PC-3 (cell line): Measurements from ENCODE around the gene EML3. TPM values are rescaled to one million over a fixed set of nuclear protein-coding genes. Genes with fewer than 3 reads are reported as not detected.
"Not testable (repeated sequence)": the region's sequence is repeated elsewhere in the genome, so short reads cannot be mapped to it uniquely, and the experiment has no call there.

ENCODE experiments used
- ATAC-seq: fragments of 200-7000 bp; cut with Tn5 transposase; 2 replicates; pipeline ENCODE4 v1.9.1; 2020; ENCODE audit warnings: mild to moderate bottlenecking, moderate library complexity
- BruUV-seq: library from RNA; stranded (reverse); fragments of 400-500 nt; replicated peaks from 2 replicates; lab custom pipeline; 2021; lab: Mats Ljungman, UMichigan
- CTCF ChIA-PET: fragments of 300-600 bp; sonication (Branson Sonifier 250); formaldehyde crosslinking; loops from one replicate; lab custom pipeline; 2022; ENCODE audit warnings: antibody characterized with exemption; lab: Charles Lee
- POLR2A ChIA-PET: fragments of 300-600 bp; sonication (Branson Sonifier 250); formaldehyde crosslinking; loops from one replicate; lab custom pipeline; 2022; ENCODE audit warnings: antibody characterized with exemption; ENCODE audit not compliant: unreplicated experiment; lab: Charles Lee
- DNase-seq: peaks from one replicate; pipeline ENCODE4 v3.0.0-alpha.2; 2015
- H2AFZ ChIP-seq: fragments of 300-600 bp; sonication (generic); 2 replicates; pipeline ENCODE4 v1.6.0; 2016; ENCODE audit warnings: antibody characterized with exemption, low read length
- H3F3A ChIP-seq: fragments of 300-600 bp; sonication (generic); one replicate; pipeline ENCODE4 v1.6.0; 2017; ENCODE audit warnings: antibody characterized with exemption, low read length, control low read depth, mild to moderate bottlenecking; ENCODE audit not compliant: unreplicated experiment
- H3K27ac ChIP-seq: fragments of 300-600 bp; sonication (generic); 2 replicates; pipeline ENCODE4 v1.5.1; 2016; ENCODE audit warnings: mild to moderate bottlenecking, low read length
- H3K27me3 ChIP-seq: fragments of 300-600 bp; sonication (generic); 2 replicates; pipeline ENCODE4 v1.6.1; 2016; ENCODE audit warnings: low read length, mixed read lengths
- H3K36me3 ChIP-seq: fragments of 300-600 bp; sonication (generic); 2 replicates; pipeline ENCODE4 v1.6.1; 2016; ENCODE audit warnings: low read depth, mixed run types, low read length, mixed read lengths
- H3K4me1 ChIP-seq: fragments of 300-600 bp; sonication (generic); 2 replicates; pipeline ENCODE4 v1.5.1; 2016; ENCODE audit warnings: low read length; ENCODE audit not compliant: insufficient read depth
- H3K4me2 ChIP-seq: fragments of 300-600 bp; sonication (generic); 2 replicates; pipeline ENCODE4 v1.6.0; 2016; ENCODE audit warnings: low read length
- H3K4me3 ChIP-seq: fragments of 300-600 bp; sonication (generic); 2 replicates; pipeline ENCODE4 v1.5.1; 2016; ENCODE audit warnings: mild to moderate bottlenecking, low read length, mixed read lengths
- H3K79me2 ChIP-seq: fragments of 300-600 bp; sonication (generic); 2 replicates; pipeline ENCODE4 v1.6.1; 2017; ENCODE audit warnings: low read length, mixed read lengths
- H3K9ac ChIP-seq: fragments of 300-600 bp; sonication (generic); 2 replicates; pipeline ENCODE4 v1.6.0; 2016; ENCODE audit warnings: mild to moderate bottlenecking, low read length
- H3K9me2 ChIP-seq: fragments of 300-600 bp; sonication (generic); replicated peaks from 2 replicates; pipeline ENCODE4 v1.6.1; 2016; ENCODE audit warnings: mixed run types, low read length, mixed read lengths
- H3K9me3 ChIP-seq: fragments of 300-600 bp; sonication (generic); 2 replicates; pipeline ENCODE4 v1.6.1; 2016; ENCODE audit warnings: low read length, mixed read lengths
- H4K20me1 ChIP-seq: fragments of 300-600 bp; sonication (generic); 2 replicates; pipeline ENCODE4 v1.6.1; 2016; ENCODE audit warnings: low read length, mixed read lengths
- EZH2 ChIP-seq: fragments of 300-600 bp; sonication (generic); IDR thresholded peaks from one replicate; pipeline ENCODE4 v1.6.1; 2017; ENCODE audit warnings: antibody characterized with exemption, mild to moderate bottlenecking, low read length; ENCODE audit not compliant: unreplicated experiment
- EZH2phosphoT487 ChIP-seq: fragments of 300-600 bp; sonication (generic); IDR thresholded peaks from 2 replicates; pipeline ENCODE4 v1.6.1; 2018; ENCODE audit warnings: mild to moderate bottlenecking, antibody characterized with exemption, low read length, borderline replicate concordance
- intact Hi-C: fragments of 100-400 bp; cut with micrococcal nuclease; formaldehyde crosslinking; loops from 2 replicates; pipeline ENCODE4 v1.9.0; 2023
- total RNA-seq: library from RNA; depleted of rRNA; stranded (reverse); fragments of >200 nt; gene quantifications from 2 replicates; pipeline ENCODE4 v1.2.3, GENCODE V29; 2014
- TF ChIP-seq, protein P1 (sequence below): fragments of 300-600 bp; sonication (generic); conservative IDR thresholded peaks from 2 replicates; pipeline ENCODE4 v1.5.1; 2017; ENCODE audit warnings: antibody characterized with exemption, low read depth, mild to moderate bottlenecking, low read length

Gene EML3
- total RNA-seq, 1 experiment from 2014 or later, result 32.8 TPM

DNA sequence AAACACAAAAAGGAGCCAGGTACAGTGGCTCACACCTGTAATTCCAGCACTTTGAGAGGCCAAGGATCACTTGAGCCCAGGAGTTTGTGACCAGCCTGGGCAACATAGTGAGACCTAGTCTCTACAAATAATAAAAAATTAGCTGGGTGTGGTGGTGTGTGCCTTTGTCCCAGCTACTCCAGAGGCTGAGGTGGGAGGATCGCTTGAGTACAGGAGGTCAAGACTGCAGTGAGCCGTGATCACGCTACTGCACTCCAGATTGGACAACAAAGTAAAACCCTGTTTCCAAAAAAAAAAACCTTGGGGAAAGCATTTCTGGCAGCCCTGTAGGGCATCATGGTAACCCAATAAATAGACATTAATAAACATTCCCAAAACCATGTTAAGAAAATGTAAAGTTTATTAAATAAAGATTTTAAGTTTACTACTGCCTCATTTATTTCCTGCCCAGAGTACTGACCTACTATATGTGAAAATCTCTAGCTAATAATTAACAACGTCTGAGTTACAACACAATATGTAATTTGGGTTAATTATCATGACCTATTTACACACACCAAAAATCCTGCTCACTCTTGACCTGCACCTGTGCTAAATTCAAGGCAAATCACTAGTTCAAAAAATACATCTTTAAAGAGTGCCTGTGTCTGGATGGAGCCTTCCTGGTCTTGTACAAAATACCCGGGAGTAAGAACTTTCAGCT is 47.3 kb downstream of the EML3 start:
- DNase-seq (no peak), ATAC-seq (no peak)
- Histone ChIP-seq H3K79me2 (peaks cover 70% of the 10 kb centered on the region), H3K9me2 (no peaks in the 10 kb centered on the region), H3F3A (peaks cover 16% of the 10 kb centered on the region), H3K36me3 (peaks cover 67% of the 10 kb centered on the region), H3K9me3 (no peaks in the 10 kb centered on the region), H2AFZ (no peak overlapping the region), H3K9ac (no peak overlapping the region), H3K4me1 (peaks cover 25% of the 10 kb centered on the region), H3K27me3 (no peaks in the 10 kb centered on the region), H3K4me3 (no peak overlapping the region), H3K4me2 (no peak overlapping the region), H3K27ac (no peak overlapping the region), H4K20me1 (peaks cover 42% of the 10 kb centered on the region)
- POLR2A ChIA-PET, result interaction anchor here (0.5 to 0.6 kb wide), 2 partner anchors 12 to 26 kb away, joined by 3 read pairs; no protein-coding TSS in a partner anchor
- intact Hi-C loops, result no loop called here
- TF ChIP-seq, protein P1, sequence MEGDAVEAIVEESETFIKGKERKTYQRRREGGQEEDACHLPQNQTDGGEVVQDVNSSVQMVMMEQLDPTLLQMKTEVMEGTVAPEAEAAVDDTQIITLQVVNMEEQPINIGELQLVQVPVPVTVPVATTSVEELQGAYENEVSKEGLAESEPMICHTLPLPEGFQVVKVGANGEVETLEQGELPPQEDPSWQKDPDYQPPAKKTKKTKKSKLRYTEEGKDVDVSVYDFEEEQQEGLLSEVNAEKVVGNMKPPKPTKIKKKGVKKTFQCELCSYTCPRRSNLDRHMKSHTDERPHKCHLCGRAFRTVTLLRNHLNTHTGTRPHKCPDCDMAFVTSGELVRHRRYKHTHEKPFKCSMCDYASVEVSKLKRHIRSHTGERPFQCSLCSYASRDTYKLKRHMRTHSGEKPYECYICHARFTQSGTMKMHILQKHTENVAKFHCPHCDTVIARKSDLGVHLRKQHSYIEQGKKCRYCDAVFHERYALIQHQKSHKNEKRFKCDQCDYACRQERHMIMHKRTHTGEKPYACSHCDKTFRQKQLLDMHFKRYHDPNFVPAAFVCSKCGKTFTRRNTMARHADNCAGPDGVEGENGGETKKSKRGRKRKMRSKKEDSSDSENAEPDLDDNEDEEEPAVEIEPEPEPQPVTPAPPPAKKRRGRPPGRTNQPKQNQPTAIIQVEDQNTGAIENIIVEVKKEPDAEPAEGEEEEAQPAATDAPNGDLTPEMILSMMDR, result no peak
- no peak for TF ChIP-seq EZH2
- TF ChIP-seq EZH2phosphoT487, result no peak
- CTCF ChIA-PET, result no interaction called here
- no TSS peak for BruUV-seq

DNA sequence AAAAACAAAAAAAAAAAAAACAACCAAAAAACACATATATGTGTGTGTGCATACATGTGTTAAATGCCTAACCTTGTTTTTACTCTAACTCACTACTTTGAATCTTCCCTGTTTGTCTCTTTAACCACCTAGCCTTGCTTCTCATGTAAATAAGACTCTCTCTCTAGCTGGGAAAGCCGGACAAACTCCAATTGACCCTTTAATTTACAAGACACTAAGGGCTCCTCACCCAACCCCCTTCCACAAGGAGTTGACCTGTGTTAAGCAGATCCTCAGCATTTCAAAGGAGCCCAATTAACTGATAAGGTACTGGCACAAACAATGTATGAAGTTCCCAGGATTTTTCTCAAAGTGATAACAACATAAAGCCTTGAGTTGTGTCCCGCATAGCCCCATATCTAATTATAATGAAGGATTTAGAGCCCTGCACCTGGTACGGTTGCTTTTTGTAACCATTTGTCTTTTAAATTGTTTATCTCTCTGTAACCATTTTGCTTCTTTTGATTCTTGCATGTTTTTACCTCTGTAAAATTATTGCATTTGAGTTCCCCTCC is 50.8 kb downstream of the EML3 start:
- ATAC-seq, H3K27ac ChIP-seq, H3K9ac ChIP-seq, BruUV-seq, H3K27me3 ChIP-seq, H3K9me3 ChIP-seq, H2AFZ ChIP-seq, H3K4me2 ChIP-seq, H3K4me3 ChIP-seq, H3K9me2 ChIP-seq, intact Hi-C loops, CTCF ChIA-PET, DNase-seq: not testable (repeated sequence)
- POLR2A ChIA-PET, result interaction anchor here (0.7 to 1.7 kb wide), 2 partner anchors 12 to 92 kb away, joined by 5 to 17 read pairs; partner anchors contain the start of gene EEF1G
- Histone ChIP-seq H3K36me3 (peaks cover 59% of the 10 kb centered on the region), H3K79me2 (peaks cover 54% of the 10 kb centered on the region), H3F3A (peaks cover 16% of the 10 kb centered on the region), H4K20me1 (peaks cover 24% of the 10 kb centered on the region), H3K4me1 (peaks cover 60% of the 10 kb centered on the region)

DNA sequence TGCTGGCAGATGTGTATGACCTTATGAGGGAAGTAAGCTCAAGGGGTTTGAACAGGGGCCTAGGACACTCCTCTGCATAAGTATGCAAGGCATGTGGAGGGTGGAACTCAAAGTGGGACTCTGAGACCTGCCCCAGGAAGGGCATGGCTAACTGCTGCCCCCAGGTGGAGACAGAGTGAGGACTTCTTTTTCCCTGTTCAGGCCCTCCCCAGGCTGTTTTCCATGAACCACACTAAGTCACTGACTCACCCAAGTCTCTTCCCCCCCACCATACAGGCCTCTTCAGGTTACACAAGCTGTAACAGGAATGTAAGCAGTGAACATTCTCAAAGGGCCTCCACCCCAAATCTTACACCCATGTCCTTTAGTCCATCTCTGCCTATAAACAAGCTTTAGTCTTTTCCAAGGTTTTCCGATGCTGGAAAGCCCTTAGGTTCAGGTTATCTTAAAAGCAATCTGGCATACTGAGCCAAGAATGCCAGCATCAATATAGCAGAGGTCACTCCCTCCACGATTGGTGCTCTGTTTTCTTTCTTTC is 51.9 kb downstream of the EML3 start:
- intact Hi-C loops, result loop anchor here (1.0 kb wide), 5 partner anchors 14 to 165 kb away; partner anchors contain the start of genes AHNAK and TUT1
- peaks cover 43% of the 10 kb centered on the region for H3K79me2 ChIP-seq

DNA sequence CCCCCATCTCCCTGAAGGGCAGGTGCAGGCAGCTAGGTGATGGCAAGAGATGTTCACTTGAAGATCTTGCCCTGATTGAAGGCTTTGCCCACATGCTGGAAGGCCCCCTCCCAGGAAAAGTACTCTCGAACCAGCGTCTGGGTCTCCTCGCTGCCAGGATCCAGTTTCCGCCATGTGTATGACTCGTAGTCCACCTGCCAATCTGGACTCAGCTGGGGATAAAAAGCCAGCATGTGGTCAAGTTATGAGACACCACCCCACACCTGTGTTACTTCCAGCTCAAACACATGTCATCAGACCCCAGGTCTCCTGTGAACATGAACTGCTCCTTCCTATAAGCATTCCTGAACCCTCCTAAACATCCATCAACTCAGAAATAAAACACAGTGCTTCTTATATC is 52.9 kb downstream of the EML3 start:
- not testable (repeated sequence) for H3K9me2 ChIP-seq, H3K27me3 ChIP-seq, H3K9me3 ChIP-seq, ATAC-seq, H4K20me1 ChIP-seq, H3K9ac ChIP-seq, BruUV-seq, H3K4me3 ChIP-seq, H2AFZ ChIP-seq
- Histone ChIP-seq H3F3A (peaks cover 12% of the 10 kb centered on the region), H3K4me2 (peak overlapping the region; percentile 15; the same call in 1 of the 2 replicates), H3K4me1 (peaks cover 81% of the 10 kb centered on the region), H3K36me3 (peaks cover 40% of the 10 kb centered on the region), H3K79me2 (peaks cover 38% of the 10 kb centered on the region), H3K27ac (peak overlapping the region; percentile 47)
- intact Hi-C loops, result loop anchor here (1.0 to 10.0 kb wide), 6 partner anchors 13 to 585 kb away; partner anchors contain the start of genes AHNAK and TUT1
- CTCF ChIA-PET, result interaction anchor here (0.6 to 2.7 kb wide), 6 partner anchors 13 to 165 kb away, joined by 3 to 54 read pairs (median 7); partner anchors contain the start of gene AHNAK
- peak; percentile 61 for DNase-seq
- POLR2A ChIA-PET, result interaction anchor here (0.7 kb wide), 1 partner anchor 42 kb away, joined by 6 read pairs; the partner anchor contains the start of gene MTA2

More for the DNA sequence above, 51.9 kb downstream of the EML3 start:
- DNase-seq (peak; percentile 99), ATAC-seq (peak; percentile 63)
- peaks cover 15% of the 10 kb centered on the region; the same call in 1 of the 2 replicates for H4K20me1 ChIP-seq
- H3K4me2 ChIP-seq, result peak overlapping the region; percentile 34
- no peaks in the 10 kb centered on the region for H3K27me3 ChIP-seq
- peak overlapping the region; percentile 47; the same call in 1 of the 2 replicates for H3K27ac ChIP-seq
- TF ChIP-seq, protein P1, result peak; percentile 96
- TF ChIP-seq EZH2, result no peak
- peaks cover 48% of the 10 kb centered on the region for H3K36me3 ChIP-seq
- POLR2A ChIA-PET, result interaction anchor here (0.6 to 1.7 kb wide), 7 partner anchors 13 to 857 kb away, joined by 3 to 17 read pairs (median 5); partner anchors contain the start of genes AHNAK, EEF1G and TUT1
- CTCF ChIA-PET, result interaction anchor here (0.5 to 2.7 kb wide), 19 partner anchors 13 to 1110 kb away, joined by 3 to 54 read pairs (median 4); partner anchors contain the start of genes AHNAK, EEF1G, GANAB and TUT1
- H2AFZ ChIP-seq, result no peak overlapping the region
- no peaks in the 10 kb centered on the region for H3K9me3 ChIP-seq
- H3K4me3 ChIP-seq, result no peak overlapping the region
- no peak overlapping the region for H3K9ac ChIP-seq
- H3K4me1 ChIP-seq, result peaks cover 71% of the 10 kb centered on the region
- H3F3A ChIP-seq, result peaks cover 12% of the 10 kb centered on the region
- no peaks in the 10 kb centered on the region for H3K9me2 ChIP-seq
- no TSS peak for BruUV-seq
